ENCODE measurements around the gene PCDHA1.

Gene PCDHA1

DNA sequence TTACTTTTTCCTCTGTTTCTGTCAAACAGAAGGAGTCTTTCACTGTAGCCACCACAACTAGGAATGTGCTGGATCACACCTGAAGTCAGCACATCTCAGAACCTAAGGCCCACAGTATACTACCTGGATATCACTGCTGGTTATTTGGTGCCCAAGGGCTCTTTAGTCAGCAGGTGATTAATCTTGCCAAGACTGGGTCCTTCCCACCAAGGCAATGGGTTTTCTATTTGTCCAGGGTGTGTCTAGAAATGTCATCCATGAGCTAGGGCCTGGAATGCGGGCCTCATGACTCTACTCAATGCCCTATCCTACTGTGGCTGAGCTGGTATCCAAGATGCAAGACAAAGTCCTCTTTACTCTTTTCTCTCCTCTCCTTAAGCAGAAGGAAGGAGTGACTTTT lies 130.4 kb downstream of the PCDHA1 start:
- no peak for TF ChIP-seq EZH2phosphoT487 (IDR thresholded peaks at IDR 0.05; ENCODE audit: low read depth)
- Histone ChIP-seq H4K20me1 (ENCODE audit: insufficient read depth, low read length) (no peaks in the 10 kb centered on the region), H3K27ac (ENCODE audit: low read length) (no peak overlapping the region), H3K4me3 (ENCODE audit: low read length) (no peak overlapping the region), H3K4me1 (ENCODE audit: low read length) (no peaks in the 10 kb centered on the region), H3K27me3 (ENCODE audit: low read depth, low read length) (no peaks in the 10 kb centered on the region), H3K9me3 (ENCODE audit: insufficient read depth, low read length) (no peaks in the 10 kb centered on the region), H3K4me2 (ENCODE audit: low read length) (no peak overlapping the region), H2AFZ (ENCODE audit: low read depth, low read length) (no peak overlapping the region), H3K9ac (ENCODE audit: low read length) (no peak overlapping the region), H3K36me3 (replicated peaks; ENCODE audit: low read depth, low read length) (no peaks in the 10 kb centered on the region), H3K79me2 (ENCODE audit: low read length) (no peaks in the 10 kb centered on the region)

DNA sequence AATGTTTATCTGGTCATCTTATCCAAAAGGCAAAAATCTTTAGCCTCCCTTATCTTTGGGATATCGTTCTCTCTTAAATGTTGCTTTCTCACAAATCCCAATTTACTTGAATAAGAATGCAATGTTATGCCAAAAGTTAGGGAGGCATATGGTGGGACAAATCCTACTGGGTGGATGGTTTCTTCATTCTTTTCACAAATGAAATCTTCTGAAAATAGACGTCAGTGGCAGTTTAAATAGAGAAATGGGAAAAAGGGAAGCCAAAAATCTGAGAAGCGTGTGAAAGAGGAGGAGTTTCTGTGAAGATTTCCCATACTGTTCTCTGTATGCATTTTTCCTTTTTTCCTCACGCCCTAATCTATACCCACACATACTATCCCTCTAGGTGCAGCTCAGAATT lies 137.7 kb downstream of the PCDHA1 start:
- no peak overlapping the region for H3K4me2 ChIP-seq (ENCODE audit: low read length)
- H3K79me2 ChIP-seq (ENCODE audit: low read length), result no peaks in the 10 kb centered on the region
- H3K36me3 ChIP-seq (replicated peaks; ENCODE audit: low read depth, low read length), result no peaks in the 10 kb centered on the region
- H3K27me3 ChIP-seq (ENCODE audit: low read depth, low read length), result no peaks in the 10 kb centered on the region
- no peak overlapping the region for H3K9ac ChIP-seq (ENCODE audit: low read length)
- H3K27ac ChIP-seq (ENCODE audit: low read length), result no peak overlapping the region
- TF ChIP-seq EZH2phosphoT487 (IDR thresholded peaks at IDR 0.05; ENCODE audit: low read depth) (no peak), CTCF (IDR thresholded peaks at IDR 0.05; ENCODE audit: low read depth, low read length) (no peak)
- no peak overlapping the region for H3K4me3 ChIP-seq (ENCODE audit: low read length)
- no peaks in the 10 kb centered on the region for H3K4me1 ChIP-seq (ENCODE audit: low read length)
- no peaks in the 10 kb centered on the region for H3K9me3 ChIP-seq (ENCODE audit: insufficient read depth, low read length)
- no peak overlapping the region for H2AFZ ChIP-seq (ENCODE audit: low read depth, low read length)
- H4K20me1 ChIP-seq (ENCODE audit: insufficient read depth, low read length), result no peaks in the 10 kb centered on the region

GRCh38 chr5:140925806-140926442 lies 140.0 kb downstream of the PCDHA1 start, which contains the start of gene PCDHAC1:
PCDHAC1 (plus strand) TSS chr5:140926299; CDS start chr5:140926893, 594 bp downstream.
- H3K4me2 ChIP-seq (ENCODE audit: low read length), result no peak within 1 kb of the TSS

GRCh38 chr5:140926443-140927227 lies 140.7 kb downstream of the PCDHA1 start:
- Histone ChIP-seq H3K9me3 (ENCODE audit: insufficient read depth, low read length) (no peaks in the 10 kb centered on the region), H3K27me3 (ENCODE audit: low read depth, low read length) (no peaks in the 10 kb centered on the region), H3K4me1 (ENCODE audit: low read length) (no peaks in the 10 kb centered on the region), H2AFZ (ENCODE audit: low read depth, low read length) (no peak overlapping the region), H3K79me2 (ENCODE audit: low read length) (no peaks in the 10 kb centered on the region), H4K20me1 (ENCODE audit: insufficient read depth, low read length) (no peaks in the 10 kb centered on the region), H3K27ac (ENCODE audit: low read length) (no peak overlapping the region), H3K36me3 (replicated peaks; ENCODE audit: low read depth, low read length) (no peaks in the 10 kb centered on the region), H3K4me3 (ENCODE audit: low read length) (no peak overlapping the region), H3K4me2 (ENCODE audit: low read length) (no peak overlapping the region), H3K9ac (ENCODE audit: low read length) (no peak overlapping the region)
- TF ChIP-seq CTCF (IDR thresholded peaks at IDR 0.05; ENCODE audit: low read depth, low read length) (no peak), EZH2phosphoT487 (IDR thresholded peaks at IDR 0.05; ENCODE audit: low read depth) (no peak)

More at GRCh38 chr5:140925806-140926442, 140.0 kb downstream of the PCDHA1 start, which contains the start of gene PCDHAC1:
- Histone ChIP-seq H3K27ac (ENCODE audit: low read length) (no peak within 1 kb of the TSS), H3K4me1 (ENCODE audit: low read length) (no peaks in the 10 kb centered on the region), H3K9me3 (ENCODE audit: insufficient read depth, low read length) (no peaks in the 10 kb centered on the region), H3K4me3 (ENCODE audit: low read length) (no peak within 1 kb of the TSS), H3K79me2 (ENCODE audit: low read length) (no peaks in the 10 kb centered on the region), H4K20me1 (ENCODE audit: insufficient read depth, low read length) (no peaks in the 10 kb centered on the region), H2AFZ (ENCODE audit: low read depth, low read length) (no peak within 1 kb of the TSS), H3K9ac (ENCODE audit: low read length) (no peak within 1 kb of the TSS), H3K36me3 (replicated peaks; ENCODE audit: low read depth, low read length) (no peaks in the 10 kb centered on the region), H3K27me3 (ENCODE audit: low read depth, low read length) (no peaks in the 10 kb centered on the region)
- no peak for TF ChIP-seq EZH2phosphoT487 (IDR thresholded peaks at IDR 0.05; ENCODE audit: low read depth)
- no peak for TF ChIP-seq CTCF (IDR thresholded peaks at IDR 0.05; ENCODE audit: low read depth, low read length)

Data from OCI-LY3 (cell line).